Measurements from ENCODE around the gene HTATSF1. TPM values are rescaled to one million over a fixed set of nuclear protein-coding genes. Genes with fewer than 3 reads are reported as not detected.

Gene HTATSF1
- total and polyA plus RNA-seq, 9 of the 15 experiments (the other 6 are each of a cell fraction or from before 2014, with no cell fraction given), result 2.6 to 87.7 (median 42.2) TPM

DNA sequence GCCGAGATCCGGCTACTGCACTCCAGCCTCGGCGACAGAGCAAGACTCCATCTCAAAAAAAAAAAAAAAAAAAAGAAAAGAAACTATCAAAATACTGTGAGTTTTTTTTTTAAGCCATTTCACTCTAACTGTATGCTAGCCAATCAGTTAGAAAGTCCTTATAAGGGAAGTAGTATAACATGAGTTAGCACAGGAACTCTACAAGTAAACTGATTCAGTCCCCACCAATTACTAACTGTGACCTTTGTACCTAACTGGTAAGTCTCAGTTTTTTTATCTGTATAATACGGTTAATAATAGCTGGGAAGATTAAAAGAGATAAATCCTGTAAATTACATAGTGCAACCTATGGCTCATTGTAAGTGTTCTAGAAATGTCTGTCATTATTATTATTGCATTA is 44.8 kb upstream of the HTATSF1 start:
- no peak for FAIRE-seq
- WGBS (ENCODE audit: insufficient coverage, low coverage, missing lambda C conversion rate), result 19% methylated on average over 5 of the region's 5 CpGs
- CTCF ChIA-PET (ENCODE audit: low intra/inter-chr PET ratio), result no interaction called here
- no peak for TF ChIP-seq RBM14 (IDR thresholded peaks at IDR 0.05; ENCODE audit: borderline replicate concordance, insufficient read depth, low read depth, low read length)
- no peak for TF ChIP-seq CHD4 (IDR thresholded peaks at IDR 0.05; ENCODE audit: insufficient read depth, insufficient replicate concordance, low read depth, low read length, poor library complexity, severe bottlenecking)
- no peak for TF ChIP-seq CTBP1 (IDR thresholded peaks at IDR 0.05; ENCODE audit: borderline replicate concordance)
- no peak for TF ChIP-seq PCBP2 (IDR thresholded peaks at IDR 0.05; ENCODE audit: low read depth, low read length, poor library complexity, severe bottlenecking)
- TF ChIP-seq HEY1 (CRISPR knock-in tag; IDR thresholded peaks at IDR 0.05; ENCODE audit: borderline replicate concordance), result no peak
- TF ChIP-seq TEAD2 (tag; IDR thresholded peaks at IDR 0.05), result no peak
- TF ChIP-seq RBM22 (IDR thresholded peaks at IDR 0.05; ENCODE audit: low read depth, low read length, poor library complexity, severe bottlenecking), result no peak
- TF ChIP-seq, protein P1, sequence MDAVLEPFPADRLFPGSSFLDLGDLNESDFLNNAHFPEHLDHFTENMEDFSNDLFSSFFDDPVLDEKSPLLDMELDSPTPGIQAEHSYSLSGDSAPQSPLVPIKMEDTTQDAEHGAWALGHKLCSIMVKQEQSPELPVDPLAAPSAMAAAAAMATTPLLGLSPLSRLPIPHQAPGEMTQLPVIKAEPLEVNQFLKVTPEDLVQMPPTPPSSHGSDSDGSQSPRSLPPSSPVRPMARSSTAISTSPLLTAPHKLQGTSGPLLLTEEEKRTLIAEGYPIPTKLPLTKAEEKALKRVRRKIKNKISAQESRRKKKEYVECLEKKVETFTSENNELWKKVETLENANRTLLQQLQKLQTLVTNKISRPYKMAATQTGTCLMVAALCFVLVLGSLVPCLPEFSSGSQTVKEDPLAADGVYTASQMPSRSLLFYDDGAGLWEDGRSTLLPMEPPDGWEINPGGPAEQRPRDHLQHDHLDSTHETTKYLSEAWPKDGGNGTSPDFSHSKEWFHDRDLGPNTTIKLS (IDR thresholded peaks at IDR 0.05; ENCODE audit: borderline replicate concordance, low read depth), result no peak
- no peak for TF ChIP-seq ZNF3 (CRISPR knock-in tag; IDR thresholded peaks at IDR 0.05)
- TF ChIP-seq, protein P2, sequence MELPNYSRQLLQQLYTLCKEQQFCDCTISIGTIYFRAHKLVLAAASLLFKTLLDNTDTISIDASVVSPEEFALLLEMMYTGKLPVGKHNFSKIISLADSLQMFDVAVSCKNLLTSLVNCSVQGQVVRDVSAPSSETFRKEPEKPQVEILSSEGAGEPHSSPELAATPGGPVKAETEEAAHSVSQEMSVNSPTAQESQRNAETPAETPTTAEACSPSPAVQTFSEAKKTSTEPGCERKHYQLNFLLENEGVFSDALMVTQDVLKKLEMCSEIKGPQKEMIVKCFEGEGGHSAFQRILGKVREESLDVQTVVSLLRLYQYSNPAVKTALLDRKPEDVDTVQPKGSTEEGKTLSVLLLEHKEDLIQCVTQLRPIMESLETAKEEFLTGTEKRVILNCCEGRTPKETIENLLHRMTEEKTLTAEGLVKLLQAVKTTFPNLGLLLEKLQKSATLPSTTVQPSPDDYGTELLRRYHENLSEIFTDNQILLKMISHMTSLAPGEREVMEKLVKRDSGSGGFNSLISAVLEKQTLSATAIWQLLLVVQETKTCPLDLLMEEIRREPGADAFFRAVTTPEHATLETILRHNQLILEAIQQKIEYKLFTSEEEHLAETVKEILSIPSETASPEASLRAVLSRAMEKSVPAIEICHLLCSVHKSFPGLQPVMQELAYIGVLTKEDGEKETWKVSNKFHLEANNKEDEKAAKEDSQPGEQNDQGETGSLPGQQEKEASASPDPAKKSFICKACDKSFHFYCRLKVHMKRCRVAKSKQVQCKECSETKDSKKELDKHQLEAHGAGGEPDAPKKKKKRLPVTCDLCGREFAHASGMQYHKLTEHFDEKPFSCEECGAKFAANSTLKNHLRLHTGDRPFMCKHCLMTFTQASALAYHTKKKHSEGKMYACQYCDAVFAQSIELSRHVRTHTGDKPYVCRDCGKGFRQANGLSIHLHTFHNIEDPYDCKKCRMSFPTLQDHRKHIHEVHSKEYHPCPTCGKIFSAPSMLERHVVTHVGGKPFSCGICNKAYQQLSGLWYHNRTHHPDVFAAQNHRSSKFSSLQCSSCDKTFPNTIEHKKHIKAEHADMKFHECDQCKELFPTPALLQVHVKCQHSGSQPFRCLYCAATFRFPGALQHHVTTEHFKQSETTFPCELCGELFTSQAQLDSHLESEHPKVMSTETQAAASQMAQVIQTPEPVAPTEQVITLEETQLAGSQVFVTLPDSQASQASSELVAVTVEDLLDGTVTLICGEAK (IDR thresholded peaks at IDR 0.05), result no peak
- TF ChIP-seq, protein P2 (CRISPR knock-in tag; IDR thresholded peaks at IDR 0.05), result no peak

More for the DNA sequence above, 44.8 kb upstream of the HTATSF1 start:
- H3K36me3 ChIP-seq (ENCODE audit: control insufficient read depth, insufficient read depth, low read length), result no peaks in the 10 kb centered on the region
- no peak overlapping the region for H3K27ac ChIP-seq (ENCODE audit: extremely low read depth, low read depth, low read length)
- in situ Hi-C loops (cut with MboI) (no loop called here), intact Hi-C loops (cut with micrococcal nuclease) (no loop called here)
- no peak for DNase-seq (ENCODE audit: extremely low read depth in 1 of 4, low spot score in 3 of 4)
- H3K4me1 ChIP-seq (replicated peaks in 1 of 2; ENCODE audit: control insufficient read depth in 2 of 2, insufficient read depth in 2 of 2, low read length in 2 of 2), result 0 out of 5 replicates have a peak, but pooled peaks cover 0 to 3% of the 10 kb centered on the region in 2 experiments
- BruUV-seq (replicated peaks), result no TSS peak
- POLR2A ChIA-PET, result no interaction called here
- no peaks in the 10 kb centered on the region for H3K9me1 ChIP-seq (ENCODE audit: control insufficient read depth, insufficient read depth, low read length)
- H4K20me1 ChIP-seq (replicated peaks; ENCODE audit: control insufficient read depth, insufficient read depth, low read length), result no peaks in the 10 kb centered on the region
- ATAC-seq, result no peak
- no peak overlapping the region for H2AFZ ChIP-seq (ENCODE audit: low read depth, low read length)
- H3K9ac ChIP-seq (ENCODE audit: insufficient read depth in 1 of 2, low read depth in 2 of 2, low read length in 2 of 2), result no peak overlapping the region
- no peaks in the 10 kb centered on the region for H3K79me2 ChIP-seq (ENCODE audit: control insufficient read depth, insufficient read depth, low read length)
- H3K9me3 ChIP-seq (replicated peaks; ENCODE audit: control insufficient read depth, insufficient read depth, low read depth, low read length), result no peaks in the 10 kb centered on the region
- no peak overlapping the region for H3K4me2 ChIP-seq (ENCODE audit: insufficient read depth, low read length)
- H3K27me3 ChIP-seq (ENCODE audit: control insufficient read depth in 2 of 2, insufficient read depth in 2 of 2, low read length in 2 of 2), result no peaks in the 10 kb centered on the region
- H3K4me3 ChIP-seq, result no peak overlapping the region

All from K562 (cell line).